WERI-Rb-1 (cell line): Measurements from ENCODE around the gene CFTR.

ENCODE experiments used
- DNase-seq: peaks from one replicate; pipeline ENCODE4 v3.0.0-alpha.2; 2020
- H3K27ac ChIP-seq: fragments of 250-450 bp; sonication (Bioruptor Pico); 2 replicates; pipeline ENCODE4 v1.5.1; 2020; ENCODE audit warnings: mild to moderate bottlenecking, moderate library complexity
- H3K27me3 ChIP-seq: fragments of 250-450 bp; sonication (Bioruptor Pico); 2 replicates; pipeline ENCODE4 v1.5.1; 2021; ENCODE audit warnings: mild to moderate bottlenecking, low read depth, moderate library complexity; ENCODE audit not compliant: insufficient read depth, severe bottlenecking
- H3K36me3 ChIP-seq: fragments of 250-450 bp; sonication (Bioruptor Pico); 2 replicates; pipeline ENCODE4 v1.5.1; 2020; ENCODE audit warnings: mild to moderate bottlenecking, moderate library complexity
- H3K4me3 ChIP-seq: 2 replicates; pipeline ENCODE4 v1.5.1; 2011; ENCODE audit warnings: low read depth, mild to moderate bottlenecking, control low read depth, low read length
- H3K9me3 ChIP-seq: fragments of 250-450 bp; sonication (Bioruptor Pico); 2 replicates; pipeline ENCODE4 v1.5.1; 2021; ENCODE audit warnings: mild to moderate bottlenecking, moderate library complexity; ENCODE audit not compliant: severe bottlenecking
- TF ChIP-seq, protein P1 (sequence below): IDR thresholded peaks from 2 replicates; pipeline ENCODE4 v1.5.1; 2011; ENCODE audit warnings: low read depth, mild to moderate bottlenecking, control low read depth, inconsistent platforms, low read length

The CFTR gene

DNA sequence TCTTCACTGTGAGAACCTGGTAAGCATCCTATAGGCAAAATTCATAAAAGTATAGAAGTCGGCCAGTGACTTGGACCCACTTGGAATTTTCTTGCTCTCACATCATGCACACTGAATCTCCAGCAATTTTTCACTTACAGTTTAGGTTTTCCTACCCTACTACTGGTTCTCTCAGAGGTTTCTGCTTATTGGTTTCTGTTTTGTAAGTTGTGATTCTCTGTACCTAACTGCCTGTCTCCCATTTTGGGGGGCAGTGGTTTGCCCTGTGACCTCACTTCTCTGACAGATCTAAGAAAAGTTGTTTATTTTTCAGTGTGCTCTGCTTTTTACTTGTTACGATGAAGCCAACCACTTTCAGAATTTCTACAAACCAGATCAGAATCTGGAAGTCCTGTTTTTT, 158.1 kb downstream of the CFTR start:
- Histone ChIP-seq H3K4me3 (no peak overlapping the region), H3K27ac (no peak overlapping the region), H3K36me3 (no peaks in the 10 kb centered on the region), H3K9me3 (no peaks in the 10 kb centered on the region), H3K27me3 (peaks cover 5% of the 10 kb centered on the region)
- TF ChIP-seq, protein P1, sequence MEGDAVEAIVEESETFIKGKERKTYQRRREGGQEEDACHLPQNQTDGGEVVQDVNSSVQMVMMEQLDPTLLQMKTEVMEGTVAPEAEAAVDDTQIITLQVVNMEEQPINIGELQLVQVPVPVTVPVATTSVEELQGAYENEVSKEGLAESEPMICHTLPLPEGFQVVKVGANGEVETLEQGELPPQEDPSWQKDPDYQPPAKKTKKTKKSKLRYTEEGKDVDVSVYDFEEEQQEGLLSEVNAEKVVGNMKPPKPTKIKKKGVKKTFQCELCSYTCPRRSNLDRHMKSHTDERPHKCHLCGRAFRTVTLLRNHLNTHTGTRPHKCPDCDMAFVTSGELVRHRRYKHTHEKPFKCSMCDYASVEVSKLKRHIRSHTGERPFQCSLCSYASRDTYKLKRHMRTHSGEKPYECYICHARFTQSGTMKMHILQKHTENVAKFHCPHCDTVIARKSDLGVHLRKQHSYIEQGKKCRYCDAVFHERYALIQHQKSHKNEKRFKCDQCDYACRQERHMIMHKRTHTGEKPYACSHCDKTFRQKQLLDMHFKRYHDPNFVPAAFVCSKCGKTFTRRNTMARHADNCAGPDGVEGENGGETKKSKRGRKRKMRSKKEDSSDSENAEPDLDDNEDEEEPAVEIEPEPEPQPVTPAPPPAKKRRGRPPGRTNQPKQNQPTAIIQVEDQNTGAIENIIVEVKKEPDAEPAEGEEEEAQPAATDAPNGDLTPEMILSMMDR: no peak
- no peak for DNase-seq

DNA sequence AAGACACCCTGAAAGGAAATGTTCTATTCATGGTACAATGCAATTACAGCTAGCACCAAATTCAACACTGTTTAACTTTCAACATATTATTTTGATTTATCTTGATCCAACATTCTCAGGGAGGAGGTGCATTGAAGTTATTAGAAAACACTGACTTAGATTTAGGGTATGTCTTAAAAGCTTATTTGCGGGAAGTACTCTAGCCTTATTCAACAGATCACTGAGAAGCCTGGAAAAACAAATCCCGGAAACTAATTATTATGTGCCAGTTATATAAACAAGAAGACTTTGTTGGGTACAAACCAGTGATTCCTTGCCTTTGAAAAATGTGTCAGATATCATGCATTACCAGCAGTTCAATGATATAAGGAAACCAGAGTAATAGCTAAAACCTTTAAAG, 160.1 kb downstream of the CFTR start:
- H3K36me3 ChIP-seq: no peaks in the 10 kb centered on the region
- H3K9me3 ChIP-seq: no peaks in the 10 kb centered on the region
- H3K4me3 ChIP-seq: no peak overlapping the region
- TF ChIP-seq, protein P1: no peak
- no peak for DNase-seq
- H3K27ac ChIP-seq: no peak overlapping the region
- H3K27me3 ChIP-seq: peaks cover 11% of the 10 kb centered on the region

DNA sequence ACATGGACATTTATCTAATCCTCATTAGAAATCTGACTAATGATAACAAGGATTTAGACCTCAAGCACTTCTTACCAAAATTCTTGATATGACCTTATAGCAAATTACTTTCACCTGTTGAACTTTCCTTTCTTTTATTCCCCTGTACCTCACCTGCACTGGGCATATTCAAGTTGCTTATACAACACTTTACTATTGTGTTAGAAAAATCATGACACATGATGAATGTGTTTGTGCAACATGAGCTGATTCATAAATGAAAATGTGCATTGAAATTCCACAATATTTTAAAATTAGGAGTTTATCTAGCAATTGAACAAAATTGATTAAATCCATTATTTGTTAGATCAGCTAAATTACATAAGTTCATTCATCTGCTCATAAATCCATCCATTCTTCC, 160.6 kb downstream of the CFTR start:
- TF ChIP-seq, protein P1: no peak
- Histone ChIP-seq H3K9me3 (no peaks in the 10 kb centered on the region), H3K36me3 (no peaks in the 10 kb centered on the region), H3K4me3 (no peak overlapping the region), H3K27ac (no peak overlapping the region), H3K27me3 (peaks cover 14% of the 10 kb centered on the region)
- DNase-seq: no peak

DNA sequence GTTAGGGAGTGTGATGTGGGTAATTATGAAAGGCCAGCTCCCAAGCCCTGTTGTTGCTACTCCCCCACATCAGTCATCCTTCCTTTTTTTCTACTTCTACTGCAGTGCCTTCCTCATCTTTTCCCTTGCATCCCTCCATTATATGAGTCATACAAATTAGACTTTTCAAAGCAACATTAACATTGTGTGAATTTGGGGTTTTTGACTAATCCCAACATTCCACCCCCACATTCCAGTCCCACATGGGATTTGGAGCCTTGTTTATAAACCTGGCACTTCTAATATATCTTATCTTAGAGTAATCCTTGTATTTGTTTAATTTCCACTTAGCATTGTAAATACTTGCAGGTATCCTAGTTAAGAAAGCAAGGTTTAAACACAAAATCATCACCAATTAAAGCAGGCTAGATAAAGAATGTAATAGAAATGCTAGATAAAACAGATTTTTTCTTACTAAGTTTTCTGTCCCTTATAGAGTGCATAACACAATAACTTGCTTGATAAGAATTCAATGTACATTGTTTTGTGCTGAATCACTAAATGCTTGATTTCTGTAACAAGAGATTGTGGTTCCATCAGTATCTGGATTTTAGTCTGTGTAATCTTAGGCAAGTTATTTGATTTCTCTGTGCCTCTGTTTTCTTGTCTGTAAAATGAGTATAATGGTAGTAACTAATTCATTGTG, 165.8 kb downstream of the CFTR start:
- no peaks in the 10 kb centered on the region for H3K36me3 ChIP-seq
- H3K27ac ChIP-seq: no peak overlapping the region

DNA sequence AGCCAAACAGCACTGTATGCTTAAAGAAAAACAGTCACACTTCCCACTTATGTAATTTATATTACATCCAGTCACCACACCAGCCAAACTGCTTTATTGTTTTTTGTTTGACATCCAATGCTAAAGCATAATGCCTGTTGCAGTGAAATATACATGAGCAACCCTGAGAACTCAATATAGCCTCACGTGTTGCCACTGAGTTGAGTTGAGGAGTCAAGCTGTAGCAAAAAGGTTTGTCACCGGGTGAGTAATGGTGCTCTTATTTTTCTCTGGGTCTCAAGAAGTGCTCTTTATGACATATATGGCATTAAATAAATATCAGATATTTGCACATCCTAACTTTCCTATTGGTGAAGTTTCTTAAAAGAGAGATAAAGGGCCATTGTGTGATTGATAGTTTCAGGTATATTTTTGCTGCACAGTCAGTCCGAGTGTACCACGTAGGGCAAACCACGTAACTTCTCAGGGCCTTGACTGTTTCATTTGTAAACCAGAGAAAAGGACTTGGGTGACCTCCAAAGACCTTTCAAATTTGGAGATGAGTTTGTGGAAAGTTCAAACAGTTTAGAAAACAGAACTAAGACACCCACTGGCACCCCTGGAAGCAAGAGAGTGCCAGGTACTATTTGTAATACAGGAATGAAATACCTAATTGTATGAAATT, 168.5 kb downstream of the CFTR start:
- H3K9me3 ChIP-seq: no peaks in the 10 kb centered on the region
- H3K27me3 ChIP-seq: peaks cover 14% of the 10 kb centered on the region
- no peak overlapping the region for H3K27ac ChIP-seq
- TF ChIP-seq, protein P1: no peak
- H3K36me3 ChIP-seq: no peaks in the 10 kb centered on the region
- H3K4me3 ChIP-seq: no peak overlapping the region
- DNase-seq: no peak

More for the DNA sequence above, 165.8 kb downstream of the CFTR start:
- DNase-seq: no peak
- Histone ChIP-seq H3K9me3 (no peaks in the 10 kb centered on the region), H3K27me3 (peaks cover 8% of the 10 kb centered on the region), H3K4me3 (no peak overlapping the region)
- TF ChIP-seq, protein P1: no peak
